WERI-Rb-1 (cell line): ENCODE data around the gene NUP205.
A peak's percentile ranks its signal among the peaks of the same experiment; 100 is the strongest.

ENCODE experiments used
- DNase-seq: peaks from one replicate; pipeline ENCODE4 v3.0.0-alpha.2; 2020
- H3K27ac ChIP-seq: fragments of 250-450 bp; sonication (Bioruptor Pico); 2 replicates; pipeline ENCODE4 v1.5.1; 2020; ENCODE audit warnings: mild to moderate bottlenecking, moderate library complexity
- H3K27me3 ChIP-seq: fragments of 250-450 bp; sonication (Bioruptor Pico); 2 replicates; pipeline ENCODE4 v1.5.1; 2021; ENCODE audit warnings: mild to moderate bottlenecking, low read depth, moderate library complexity; ENCODE audit not compliant: insufficient read depth, severe bottlenecking
- H3K36me3 ChIP-seq: fragments of 250-450 bp; sonication (Bioruptor Pico); 2 replicates; pipeline ENCODE4 v1.5.1; 2020; ENCODE audit warnings: mild to moderate bottlenecking, moderate library complexity
- H3K4me3 ChIP-seq: 2 replicates; pipeline ENCODE4 v1.5.1; 2011; ENCODE audit warnings: low read depth, mild to moderate bottlenecking, control low read depth, low read length
- H3K9me3 ChIP-seq: fragments of 250-450 bp; sonication (Bioruptor Pico); 2 replicates; pipeline ENCODE4 v1.5.1; 2021; ENCODE audit warnings: mild to moderate bottlenecking, moderate library complexity; ENCODE audit not compliant: severe bottlenecking
- CTCF ChIP-seq: IDR thresholded peaks from 2 replicates; pipeline ENCODE4 v1.5.1; 2011; ENCODE audit warnings: low read depth, mild to moderate bottlenecking, control low read depth, inconsistent platforms, low read length

NUP205 gene

DNA sequence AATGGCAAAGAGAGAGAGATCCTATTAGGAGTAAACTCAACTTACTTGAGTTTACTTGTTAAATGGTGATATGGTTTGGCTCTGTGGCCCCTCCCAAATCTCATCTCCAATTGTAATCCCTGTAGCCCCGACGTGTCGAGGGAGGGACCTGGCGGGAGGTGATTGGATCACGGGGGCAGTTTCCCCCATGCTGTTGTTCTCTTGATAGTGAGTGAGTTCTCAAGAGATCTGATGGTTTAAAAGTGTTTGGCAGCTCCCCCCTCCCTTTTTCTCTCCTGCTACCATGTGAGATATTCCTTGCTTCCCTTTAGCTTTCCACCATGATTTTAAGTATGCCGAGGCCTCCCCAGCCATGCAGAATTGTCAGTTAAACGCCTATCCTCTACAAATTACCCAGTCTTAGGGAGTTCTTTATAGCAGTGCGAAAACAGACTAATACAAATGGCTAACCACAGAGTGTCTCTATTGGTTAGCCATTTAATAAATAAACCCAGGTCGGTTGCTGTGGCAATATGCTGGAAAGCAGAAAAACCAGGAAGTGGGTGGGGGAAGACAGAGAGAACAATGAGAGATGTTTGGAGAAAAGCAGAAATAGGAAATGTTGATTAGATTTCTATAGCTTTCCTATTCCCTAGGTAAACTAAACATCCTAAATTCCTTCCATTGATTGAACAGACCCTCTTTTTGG lies 101.6 kb downstream of the NUP205 start:
- Histone ChIP-seq H3K36me3 (no peaks in the 10 kb centered on the region), H3K27ac (no peak overlapping the region), H3K27me3 (no peaks in the 10 kb centered on the region), H3K9me3 (no peaks in the 10 kb centered on the region), H3K4me3 (no peak overlapping the region)
- no peak for TF ChIP-seq CTCF
- no peak for DNase-seq

GRCh38 chr7:135661311-135662122 lies 103.8 kb downstream of the NUP205 start:
- Histone ChIP-seq H3K4me3 (peak overlapping the region; percentile 97), H3K27ac (no peak overlapping the region), H3K9me3 (no peaks in the 10 kb centered on the region), H3K36me3 (no peaks in the 10 kb centered on the region), H3K27me3 (no peaks in the 10 kb centered on the region)
- DNase-seq = no peak
- TF ChIP-seq CTCF = no peak

GRCh38 chr7:135662123-135662372 lies 104.3 kb downstream of the NUP205 start:
- no peak for DNase-seq
- no peak for TF ChIP-seq CTCF
- Histone ChIP-seq H3K4me3 (peak overlapping the region; percentile 97), H3K27me3 (no peaks in the 10 kb centered on the region), H3K27ac (peak overlapping the region; percentile 91), H3K36me3 (no peaks in the 10 kb centered on the region), H3K9me3 (no peaks in the 10 kb centered on the region)

DNA sequence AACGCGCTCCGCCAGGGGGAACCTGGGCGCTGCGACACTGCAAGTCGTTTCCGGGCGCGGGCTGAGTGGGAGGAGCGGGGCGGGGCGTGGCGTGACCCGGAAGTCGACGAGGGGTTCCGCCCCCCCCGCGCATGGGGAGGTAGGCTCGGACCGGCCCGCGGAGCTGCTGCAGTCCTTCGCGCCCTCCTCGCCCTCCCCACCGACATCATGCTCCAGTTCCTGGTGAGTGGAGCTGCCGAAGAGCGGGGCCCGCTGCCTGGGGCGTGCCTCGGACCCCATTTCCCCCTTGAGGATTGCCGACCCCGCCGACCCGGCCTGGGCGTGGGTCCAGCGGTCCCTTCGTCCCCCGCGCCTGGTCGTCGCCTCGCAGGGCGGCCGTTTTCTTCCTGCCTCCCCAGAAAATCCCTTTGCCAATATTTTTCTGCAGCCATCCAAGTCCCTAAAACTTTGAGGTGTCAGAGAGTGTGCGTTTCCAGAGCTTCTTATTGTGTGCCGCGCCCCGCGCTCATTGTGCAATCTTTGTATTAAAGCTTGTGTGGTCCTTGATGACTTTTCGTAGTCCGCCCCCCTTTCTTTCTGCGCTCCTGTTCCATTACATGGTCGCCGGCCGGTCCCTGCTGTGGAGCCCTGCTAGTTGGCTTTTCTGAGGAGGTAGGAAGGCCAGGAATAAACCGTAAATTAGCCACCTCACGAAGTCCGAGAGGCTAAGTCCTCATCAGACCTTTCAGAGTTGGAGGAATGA lies 104.8 kb downstream of the NUP205 start, which contains the start of gene STMP1:
Gene STMP1 (plus strand): TSS at position 142 of the 742 bp plus-strand sequence.
- DNase-seq = peak; percentile 97
- Histone ChIP-seq H3K27ac (peak within 1 kb of the TSS; percentile 91), H3K36me3 (no peaks in the 10 kb centered on the region), H3K4me3 (peak within 1 kb of the TSS; percentile 97), H3K9me3 (no peaks in the 10 kb centered on the region), H3K27me3 (no peaks in the 10 kb centered on the region)
- TF ChIP-seq CTCF = peak; percentile 69

DNA sequence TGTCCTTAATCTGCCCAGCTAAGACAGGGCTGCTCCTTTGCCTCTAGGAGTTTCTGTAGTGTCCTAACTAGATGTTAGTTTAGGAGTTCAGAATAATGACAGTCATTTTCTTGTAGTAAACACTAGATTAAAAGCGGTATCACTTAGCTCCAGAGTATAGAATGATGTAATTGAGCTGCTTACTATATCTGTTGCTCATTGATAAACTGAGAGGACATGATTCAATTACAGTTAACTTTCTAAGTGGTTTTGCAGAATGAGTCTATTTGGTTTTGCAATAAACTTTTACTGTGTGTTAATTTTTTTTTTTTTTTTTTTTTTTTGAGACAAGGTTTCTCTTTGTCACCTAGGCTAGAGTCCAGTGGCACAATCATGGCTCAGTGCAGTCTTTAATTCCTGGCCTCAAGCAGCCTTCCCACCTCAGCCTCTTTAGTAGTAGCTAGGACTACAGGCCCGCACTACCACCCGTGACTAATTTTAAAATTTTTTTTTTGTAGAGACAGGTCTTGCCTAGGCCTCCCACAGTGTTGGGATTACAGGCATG lies 106.4 kb downstream of the NUP205 start:
- H3K27me3 ChIP-seq = no peaks in the 10 kb centered on the region
- no peaks in the 10 kb centered on the region for H3K9me3 ChIP-seq
- no peak for DNase-seq
- no peak overlapping the region for H3K27ac ChIP-seq
- H3K36me3 ChIP-seq = no peaks in the 10 kb centered on the region
- no peak for TF ChIP-seq CTCF
- no peak overlapping the region for H3K4me3 ChIP-seq
